Measurements from ENCODE around the gene NT5C.

Gene NT5C

DNA sequence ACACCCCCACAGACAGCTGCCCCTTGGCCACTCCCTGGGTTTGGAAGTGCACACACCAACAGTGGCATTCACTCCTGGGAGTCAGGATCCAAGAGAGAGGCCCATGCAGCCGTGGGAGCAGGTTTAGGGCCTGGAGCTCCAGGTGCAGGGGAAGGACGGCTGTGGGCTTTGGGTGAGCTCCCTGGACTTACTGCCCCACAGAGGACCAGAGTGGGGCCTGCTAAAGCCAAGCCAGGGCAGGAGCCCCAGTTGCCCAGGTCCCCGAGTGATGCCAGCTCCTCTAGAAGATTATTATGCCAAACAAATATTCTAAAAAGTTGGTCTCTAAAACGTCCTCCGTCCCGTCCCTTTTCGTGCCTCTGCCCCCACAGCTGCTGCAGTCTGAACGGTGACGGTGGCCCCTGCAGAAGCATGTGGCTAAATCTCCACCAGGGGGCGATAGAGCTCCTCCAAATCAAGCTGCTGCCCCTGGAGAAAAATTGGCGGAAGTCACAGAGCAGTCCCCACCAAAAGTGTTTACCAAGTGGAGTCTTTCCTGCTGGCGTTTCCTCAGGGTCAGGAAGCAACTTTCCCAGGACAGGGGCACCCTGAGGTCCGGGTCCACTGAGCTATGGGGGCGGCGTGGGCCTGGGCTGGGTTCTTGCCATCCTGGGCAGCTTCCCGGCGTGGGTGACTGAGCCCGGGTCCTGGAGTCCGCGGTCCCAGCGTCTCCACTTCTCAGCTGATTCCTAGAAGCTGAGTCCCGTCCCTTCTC is 17.6 kb downstream of the NT5C start:
- TF ChIP-seq CTCF (IDR thresholded peaks at IDR 0.05) = peak; percentile 94

DNA sequence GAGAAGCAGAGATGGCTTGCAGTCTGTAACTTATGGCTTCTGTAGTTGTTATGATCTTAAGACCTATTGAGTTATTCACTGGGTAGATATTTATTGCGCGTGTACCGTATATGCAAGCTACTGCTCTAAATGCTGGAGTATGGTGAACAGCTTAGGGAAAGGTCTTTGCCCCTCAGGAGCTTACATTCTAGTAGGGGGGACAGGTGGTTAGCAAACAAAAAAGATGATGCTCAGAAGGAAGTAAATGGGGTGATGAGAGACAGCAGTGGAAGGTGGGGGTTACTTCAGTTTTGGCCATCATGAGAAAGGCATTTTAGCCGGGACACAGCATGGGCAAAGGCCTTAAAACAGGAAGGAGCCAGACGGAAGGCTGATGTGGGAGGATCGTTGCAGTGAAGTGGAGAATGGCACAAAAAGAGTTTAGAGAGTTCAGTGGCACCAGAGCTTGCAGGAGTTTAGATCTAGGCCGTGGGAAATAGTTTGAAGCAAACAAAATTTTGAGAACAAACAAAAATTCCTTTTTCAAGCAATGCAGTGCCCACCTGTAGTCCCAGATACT is 19.7 kb downstream of the NT5C start:
- TF ChIP-seq CTCF (IDR thresholded peaks at IDR 0.05) = no peak

DNA sequence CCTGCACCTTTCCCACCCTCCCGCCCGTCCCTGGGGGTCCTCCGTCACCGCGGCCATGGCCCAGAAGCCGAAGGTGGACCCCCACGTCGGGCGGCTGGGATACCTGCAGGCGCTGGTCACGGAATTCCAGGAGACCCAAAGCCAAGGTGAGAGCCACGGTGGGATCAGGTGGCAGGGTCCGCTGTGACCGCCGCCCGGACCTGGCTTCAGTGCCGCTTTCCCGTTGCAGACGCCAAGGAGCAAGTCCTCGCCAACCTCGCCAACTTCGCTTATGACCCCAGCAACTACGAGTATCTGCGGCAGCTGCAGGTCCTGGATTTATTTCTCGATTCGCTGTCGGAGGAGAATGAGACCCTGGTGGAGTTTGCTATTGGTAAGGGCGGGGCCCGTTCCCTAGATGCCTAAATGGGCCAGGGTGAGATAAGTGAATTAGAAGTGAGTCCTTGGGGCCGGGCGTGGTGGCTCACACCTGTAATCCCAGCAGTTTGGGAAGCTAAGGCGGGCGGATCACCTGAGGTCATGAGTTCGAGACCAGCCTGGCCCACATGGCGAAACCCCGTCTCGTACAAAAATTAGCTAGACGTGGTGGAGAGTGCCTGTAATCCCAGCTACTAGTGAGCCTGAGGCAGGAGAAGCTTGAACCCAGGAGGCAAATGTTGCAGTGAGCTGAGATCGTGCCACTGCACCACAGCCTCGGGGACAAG is 21.2 kb downstream of the NT5C start:
- TF ChIP-seq CTCF (IDR thresholded peaks at IDR 0.05) = no peak

DNA sequence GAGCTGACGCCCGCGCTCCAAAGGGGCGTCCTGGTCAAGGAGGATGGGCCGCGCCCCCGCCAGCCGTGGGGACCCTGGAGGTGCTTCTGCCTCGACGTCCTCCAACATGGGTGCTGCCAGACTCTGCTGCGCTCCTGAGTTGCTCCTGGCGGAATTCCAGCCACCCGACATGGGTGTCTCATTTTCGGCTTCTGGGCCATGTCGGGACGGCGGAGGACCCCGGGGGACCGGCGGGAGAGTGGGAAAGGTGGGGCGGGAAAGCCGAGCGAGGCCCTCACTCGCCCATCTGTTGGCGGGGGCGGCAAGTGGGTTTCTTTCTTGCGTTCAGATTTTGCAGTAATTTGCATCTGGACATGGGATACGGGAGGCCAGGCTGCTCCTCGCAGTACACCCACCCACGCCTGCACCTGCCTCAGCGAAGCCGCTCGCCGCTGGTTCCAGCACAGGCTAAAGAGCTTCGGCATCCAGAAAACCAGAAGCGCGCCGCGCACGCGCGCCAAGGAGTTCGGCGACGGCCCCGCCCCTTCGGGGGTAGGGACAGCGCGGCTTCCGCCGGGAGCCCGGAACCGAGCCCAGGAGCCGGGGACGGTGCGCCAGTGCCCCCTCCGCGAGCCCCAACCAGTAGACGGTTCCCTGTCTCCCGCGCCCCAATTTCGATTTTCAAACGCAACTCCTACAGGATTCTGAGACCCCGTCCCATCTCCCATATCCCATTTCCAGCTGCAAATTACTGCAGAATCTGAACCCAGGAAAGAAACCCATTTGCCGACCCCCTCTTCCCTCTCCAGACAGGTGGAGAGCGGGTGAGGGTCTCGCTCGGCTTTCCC is 21.9 kb downstream of the NT5C start, which contains the start of gene ARMC7:
Gene ARMC7 (plus strand): TSS at position 563 of the 827 bp plus-strand sequence. CDS start 320 bp downstream, outside the sequence.
- no peak for TF ChIP-seq CTCF (IDR thresholded peaks at IDR 0.05)

DNA sequence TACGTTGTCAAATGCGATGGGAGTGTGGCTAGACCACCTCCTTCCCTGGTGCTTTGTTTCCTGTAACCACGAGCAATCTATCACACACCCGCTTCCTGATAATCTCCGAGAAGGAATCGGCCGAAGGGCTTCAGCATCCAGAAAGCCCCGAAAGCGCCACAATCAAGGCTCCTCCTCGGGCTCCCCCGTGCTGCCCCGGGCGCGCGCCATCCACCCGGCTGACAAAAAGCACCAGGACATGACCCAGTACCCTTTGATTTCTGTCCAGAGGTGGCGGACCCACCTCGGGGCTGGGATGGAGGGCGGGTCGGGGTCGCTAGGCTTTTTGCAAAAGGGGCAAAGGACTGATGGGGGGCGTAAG is 22.5 kb downstream of the NT5C start:
- TF ChIP-seq CTCF (IDR thresholded peaks at IDR 0.05) = no peak

DNA sequence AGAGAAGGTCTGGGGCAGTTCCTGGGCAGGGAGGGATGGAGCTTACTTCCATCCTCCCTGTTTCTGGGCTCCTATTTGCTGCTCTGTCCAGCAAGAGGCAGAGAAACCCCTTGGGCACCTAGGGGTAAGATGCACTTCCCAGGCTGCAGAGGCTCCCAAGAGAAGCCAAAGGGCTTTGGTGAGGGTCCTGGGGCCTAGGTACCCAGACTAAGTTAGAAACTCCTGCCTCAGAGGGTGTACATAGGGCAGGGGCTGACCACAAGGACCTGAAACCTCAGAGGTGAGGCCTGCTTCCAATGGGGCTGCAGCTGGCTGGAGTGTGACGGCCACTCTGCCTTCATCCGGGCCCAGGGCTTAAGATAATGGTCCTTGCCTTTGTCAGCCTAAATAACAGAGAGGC is 23.3 kb downstream of the NT5C start:
- no peak for TF ChIP-seq CTCF (IDR thresholded peaks at IDR 0.05)
